T-cell (primary cell): ENCODE results near the gene TEPSIN. TPM values are rescaled to one million over a fixed set of nuclear protein-coding genes. Genes with fewer than 3 reads are reported as not detected.

ENCODE experiments used
- ATAC-seq, 4 experiments: fragments of 200-7000 bp in 3 of 4; fragments of 150-1000 bp in 1 of 4; cut with Tn5 transposase; replicated peaks in 1 of 4; 1 replicate in 3 of 4; 2 replicates in 1 of 4; pipeline ENCODE4 v1.10.0; 2021; ENCODE audit warnings: moderate library complexity in 3 of 4, mild to moderate bottlenecking in 2 of 4, moderate number of reproducible peaks in 1 of 4
- CTCF ChIA-PET, 2 donors: fragments of 300-600 bp; sonication (Branson Sonifier 250); formaldehyde crosslinking; loops; one replicate each; lab custom pipeline; 2022; ENCODE audit warnings: antibody characterized with exemption in 2 of 2; lab: Charles Lee
- POLR2A ChIA-PET, 2 donors: fragments of 300-600 bp; sonication (Branson Sonifier 250); formaldehyde crosslinking; loops; one replicate each; lab custom pipeline; 2022; ENCODE audit warnings: antibody characterized with exemption in 2 of 2; lab: Charles Lee
- DNase-seq, 35 experiments: peaks; one replicate each; pipeline versions ENCODE4 v3.0.0 to v3.0.0-alpha.2; 2013 to 2023
- H3K27ac ChIP-seq: one replicate; pipeline ENCODE4 v1.5.1; 2013; ENCODE audit warnings: low read length
- H3K27me3 ChIP-seq, 2 experiments: replicated peaks in 1 of 2; 1 replicate in 1 of 2; 2 replicates in 1 of 2; pipeline versions ENCODE4 v1.6.1 to v1.7.0; 2013; ENCODE audit warnings: low read length in 1 of 2, mixed read lengths in 1 of 2; ENCODE audit not compliant: control insufficient read depth in 2 of 2, insufficient read depth in 2 of 2; ENCODE audit errors: extremely low read depth in 1 of 2
- H3K36me3 ChIP-seq, 2 donors: 1 replicate in 1 of 2; 2 replicates in 1 of 2; pipeline versions ENCODE4 v1.6.1 to v1.7.0; 2013; ENCODE audit warnings: low read length in 1 of 2; ENCODE audit not compliant: control insufficient read depth in 2 of 2, insufficient read depth in 1 of 2; ENCODE audit errors: extremely low read depth in 1 of 2
- H3K4me1 ChIP-seq, 2 experiments: 1 replicate in 1 of 2; 2 replicates in 1 of 2; pipeline versions ENCODE4 v1.6.1 to v1.7.0; 2013; ENCODE audit warnings: low read length in 2 of 2, mixed read lengths in 1 of 2; ENCODE audit not compliant: insufficient read depth in 2 of 2, control insufficient read depth in 1 of 2; ENCODE audit errors: extremely low read depth in 1 of 2
- H3K4me3 ChIP-seq, 2 donors: 1 replicate in 1 of 2; 2 replicates in 1 of 2; pipeline versions ENCODE4 v1.5.1 to v1.7.0; 2013; ENCODE audit warnings: mild to moderate bottlenecking in 2 of 2, low read length in 1 of 2, moderate library complexity in 1 of 2; ENCODE audit not compliant: control insufficient read depth in 1 of 2; ENCODE audit errors: extremely low read depth in 1 of 2
- H3K9me3 ChIP-seq: 2 replicates; pipeline ENCODE4 v1.7.0; 2013
- H3K27ac Mint-ChIP-seq, 2 donors: one replicate each; pipeline ENCODE4 v1.8.0; 2020 to 2021; ENCODE audit warnings: mild to moderate bottlenecking in 2 of 2, mixed read lengths in 2 of 2
- H3K27me3 Mint-ChIP-seq, 2 donors: one replicate each; pipeline ENCODE4 v1.8.0; 2021 to 2022; ENCODE audit warnings: mixed read lengths in 2 of 2
- H3K36me3 Mint-ChIP-seq: one replicate; pipeline ENCODE4 v1.8.0; 2021; ENCODE audit warnings: mixed read lengths
- H3K4me1 Mint-ChIP-seq, 3 donors: one replicate each; pipeline ENCODE4 v1.8.0; 2020 to 2022; ENCODE audit warnings: mixed read lengths in 3 of 3, mild to moderate bottlenecking in 1 of 3
- H3K4me3 Mint-ChIP-seq, 3 donors: one replicate each; pipeline ENCODE4 v1.8.0; 2020 to 2022; ENCODE audit warnings: mild to moderate bottlenecking in 3 of 3, mixed read lengths in 3 of 3, moderate library complexity in 3 of 3
- H3K9me3 Mint-ChIP-seq, 3 donors: one replicate each; pipeline ENCODE4 v1.8.0; 2020 to 2022; ENCODE audit warnings: mixed read lengths in 3 of 3
- WGBS: methylation state at CpG from one replicate; pipeline ENCODE4 v1.1.5; 2013; ENCODE audit warnings: missing lambda C conversion rate; ENCODE audit not compliant: insufficient coverage; 5-methylcytosine and 5-hydroxymethylcytosine counted together
- total RNA-seq, 35 experiments: library from RNA in 6 of 35; stranded (reverse) in 6 of 35; fragments of 120-200 nt in 1 of 35; gene quantifications; one replicate each; pipeline versions ENCODE4 v1.2.1 to v1.2.4 and lab custom pipeline; 2013 to 2026

The TEPSIN gene
- total RNA-seq, 5 donors from 2014 or later (not counting 1 experiment from before 2014, with no cell fraction given): 73.8 to 169 (median 161) TPM

DNA sequence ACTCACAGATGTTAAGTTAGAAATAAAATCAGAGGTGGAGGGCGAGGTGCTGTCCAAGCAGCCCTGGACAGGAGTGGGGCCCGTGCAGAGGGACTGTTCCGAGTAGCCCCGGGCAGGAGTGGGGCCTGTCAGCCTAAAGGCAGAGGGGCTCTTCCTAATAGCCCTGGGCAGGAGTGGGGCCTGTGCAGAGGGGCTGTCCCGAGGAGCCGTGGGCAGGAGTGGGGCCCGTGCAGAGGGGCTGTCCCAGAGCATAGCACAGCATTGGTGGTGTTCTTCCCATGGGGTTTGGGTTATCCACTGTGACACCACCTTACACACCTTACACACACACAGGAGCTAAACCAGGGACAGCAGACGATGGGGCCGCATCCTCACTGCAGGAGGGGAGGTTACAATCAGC lies 26.5 kb downstream of the TEPSIN start:
- 98% methylated on average over 4 of the region's 9 CpGs for WGBS
- POLR2A ChIA-PET: no interaction called here
- no peaks in the 10 kb centered on the region for H3K9me3 ChIP-seq

GRCh38 chr17:81210868-81211267 lies 28.0 kb downstream of the TEPSIN start:
- Mint-ChIP-seq H3K9me3 (no peaks in the 10 kb centered on the region), H3K4me3 (no peak overlapping the region), H3K36me3 (peaks cover 5% of the 10 kb centered on the region), H3K27ac (no peak overlapping the region), H3K27me3 (no peaks in the 10 kb centered on the region), H3K4me1 (no peaks in the 10 kb centered on the region)
- WGBS: 72% methylated on average over 7 of the region's 14 CpGs
- no peak overlapping the region for H3K27ac ChIP-seq
- no peak for ATAC-seq
- DNase-seq: no peak
- H3K4me1 ChIP-seq: no peaks in the 10 kb centered on the region
- H3K4me3 ChIP-seq: no peak overlapping the region
- H3K9me3 ChIP-seq: no peaks in the 10 kb centered on the region
- ChIA-PET POLR2A (no interaction called here), CTCF (no interaction called here)
- H3K36me3 ChIP-seq: peaks cover 6 to 7% of the 10 kb centered on the region in 2 donors
- no peaks in the 10 kb centered on the region for H3K27me3 ChIP-seq

More for the DNA sequence above, 26.5 kb downstream of the TEPSIN start:
- no peak overlapping the region for H3K4me3 Mint-ChIP-seq
- CTCF ChIA-PET: no interaction called here
- H3K9me3 Mint-ChIP-seq: no peaks in the 10 kb centered on the region
- no peaks in the 10 kb centered on the region for H3K4me1 Mint-ChIP-seq
- ATAC-seq: no peak
- no peaks in the 10 kb centered on the region for H3K36me3 ChIP-seq
- no peak overlapping the region for H3K27ac ChIP-seq
- peaks cover 13% of the 10 kb centered on the region for H3K36me3 Mint-ChIP-seq
- DNase-seq: no peak
- no peaks in the 10 kb centered on the region for H3K27me3 ChIP-seq
- no peak overlapping the region for H3K4me3 ChIP-seq
- H3K4me1 ChIP-seq: no peaks in the 10 kb centered on the region
- no peak overlapping the region for H3K27ac Mint-ChIP-seq
- no peaks in the 10 kb centered on the region for H3K27me3 Mint-ChIP-seq

DNA sequence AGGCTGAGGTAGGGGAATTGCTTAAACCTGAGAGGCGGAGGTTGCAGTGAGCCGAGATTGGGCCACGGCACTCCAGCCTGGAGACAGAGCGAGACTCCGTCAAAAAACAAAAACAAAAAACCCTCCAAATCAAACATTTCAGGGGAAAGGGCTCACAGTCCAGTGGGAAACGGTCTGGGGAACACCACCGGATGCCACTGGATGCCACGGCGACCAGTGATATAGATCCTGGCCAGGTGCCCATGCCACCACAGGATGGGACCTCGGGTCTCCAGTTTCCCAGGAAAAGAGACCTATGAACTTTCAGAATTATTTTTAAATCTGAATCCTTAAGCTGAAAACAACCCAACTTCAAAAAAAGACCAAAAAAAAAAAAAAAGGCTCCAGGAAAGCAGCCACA lies 28.4 kb downstream of the TEPSIN start:
- Histone ChIP-seq H3K27ac (no peak overlapping the region), H3K4me1 (no peaks in the 10 kb centered on the region), H3K4me3 (no peak overlapping the region), H3K36me3 (peaks cover 6 to 7% of the 10 kb centered on the region in 2 donors), H3K27me3 (no peaks in the 10 kb centered on the region), H3K9me3 (no peaks in the 10 kb centered on the region)
- H3K4me3 Mint-ChIP-seq: no peak overlapping the region
- H3K36me3 Mint-ChIP-seq: peaks cover 3% of the 10 kb centered on the region
- no peaks in the 10 kb centered on the region for H3K27me3 Mint-ChIP-seq
- ChIA-PET POLR2A (no interaction called here), CTCF (interaction anchor here in 1 of 2 donors (0.6 kb wide), 1 partner anchor 13 kb away, joined by 3 read pairs; no protein-coding TSS in a partner anchor)
- DNase-seq (no peak), ATAC-seq (no peak)
- 71% methylated on average over 5 of the region's 10 CpGs for WGBS
- no peak overlapping the region for H3K27ac Mint-ChIP-seq
- H3K9me3 Mint-ChIP-seq: no peaks in the 10 kb centered on the region
- H3K4me1 Mint-ChIP-seq: no peaks in the 10 kb centered on the region

GRCh38 chr17:81209141-81209540 lies 29.7 kb downstream of the TEPSIN start:
- H3K9me3 ChIP-seq: no peaks in the 10 kb centered on the region
- peaks cover 3% of the 10 kb centered on the region for H3K36me3 Mint-ChIP-seq
- DNase-seq: no peak
- WGBS: 100% methylated on average over 14 of the region's 16 CpGs
- no peak overlapping the region for H3K4me3 ChIP-seq
- no peaks in the 10 kb centered on the region for H3K4me1 ChIP-seq
- no peak for ATAC-seq
- H3K36me3 ChIP-seq: peaks cover 6 to 7% of the 10 kb centered on the region in 2 donors
- no peak overlapping the region for H3K4me3 Mint-ChIP-seq
- ChIA-PET POLR2A (no interaction called here), CTCF (no interaction called here)
- H3K9me3 Mint-ChIP-seq: no peaks in the 10 kb centered on the region
- no peaks in the 10 kb centered on the region for H3K27me3 ChIP-seq
- H3K27me3 Mint-ChIP-seq: no peaks in the 10 kb centered on the region
- no peak overlapping the region for H3K27ac ChIP-seq
- H3K27ac Mint-ChIP-seq: no peak overlapping the region
- no peaks in the 10 kb centered on the region for H3K4me1 Mint-ChIP-seq

DNA sequence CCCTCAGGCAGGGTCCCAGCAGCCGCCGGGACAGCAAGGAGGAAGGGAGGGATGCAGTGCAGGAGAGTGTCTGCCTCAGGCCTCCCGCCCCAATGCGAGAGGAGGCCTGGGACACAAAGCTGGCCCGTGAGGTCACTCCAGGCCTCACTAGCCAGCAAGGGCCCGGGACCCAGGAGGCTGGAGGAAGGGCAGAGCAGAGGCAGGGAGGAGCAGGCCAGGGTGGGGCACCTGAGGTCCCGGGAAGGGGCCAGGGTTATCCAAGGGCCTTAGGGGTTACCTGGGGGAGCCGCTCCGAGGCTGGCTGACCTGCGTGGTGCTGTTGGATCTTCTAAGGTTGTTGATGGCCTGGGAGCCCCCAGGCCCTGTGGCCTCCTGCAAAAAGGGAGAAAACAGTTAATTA lies 30.2 kb downstream of the TEPSIN start:
- ChIA-PET CTCF (no interaction called here), POLR2A (no interaction called here)
- ATAC-seq (no peak), DNase-seq (no peak)
- no peaks in the 10 kb centered on the region for H3K27me3 Mint-ChIP-seq
- no peak overlapping the region for H3K27ac Mint-ChIP-seq
- no peak overlapping the region for H3K4me3 ChIP-seq
- H3K4me3 Mint-ChIP-seq: no peak overlapping the region
- H3K36me3 ChIP-seq: peaks cover 6 to 7% of the 10 kb centered on the region in 2 donors
- H3K9me3 ChIP-seq: no peaks in the 10 kb centered on the region
- peaks cover 3% of the 10 kb centered on the region for H3K36me3 Mint-ChIP-seq
- H3K27ac ChIP-seq: no peak overlapping the region
- WGBS: 96% methylated on average over 10 of the region's 10 CpGs
- no peaks in the 10 kb centered on the region for H3K9me3 Mint-ChIP-seq
- no peaks in the 10 kb centered on the region for H3K4me1 Mint-ChIP-seq
- no peaks in the 10 kb centered on the region for H3K4me1 ChIP-seq
- no peaks in the 10 kb centered on the region for H3K27me3 ChIP-seq

GRCh38 chr17:81207610-81208581 lies 31.0 kb downstream of the TEPSIN start:
- no peaks in the 10 kb centered on the region for H3K9me3 Mint-ChIP-seq
- no peak for ATAC-seq
- no peak overlapping the region for H3K27ac ChIP-seq
- no peaks in the 10 kb centered on the region for H3K27me3 Mint-ChIP-seq
- H3K4me3 Mint-ChIP-seq: no peak overlapping the region
- H3K27me3 ChIP-seq: no peaks in the 10 kb centered on the region
- 85% methylated on average over 10 of the region's 21 CpGs for WGBS
- ChIA-PET POLR2A (no interaction called here), CTCF (no interaction called here)
- no peak overlapping the region for H3K27ac Mint-ChIP-seq
- no peak overlapping the region for H3K4me3 ChIP-seq
- no peaks in the 10 kb centered on the region for H3K4me1 ChIP-seq
- no peaks in the 10 kb centered on the region for H3K9me3 ChIP-seq
- peaks cover 3% of the 10 kb centered on the region for H3K36me3 Mint-ChIP-seq
- no peaks in the 10 kb centered on the region for H3K4me1 Mint-ChIP-seq
- H3K36me3 ChIP-seq: peaks cover 6 to 11% of the 10 kb centered on the region in 2 donors
- DNase-seq: no peak
